CD14-positive monocyte (primary cell): ENCODE results near the gene TRPM2. TPM values are rescaled to one million over a fixed set of nuclear protein-coding genes. Genes with fewer than 3 reads are reported as not detected.

Experiments used
- DNase-seq, 3 donors: peaks; one replicate each; pipeline ENCODE4 v3.0.0-alpha.2; 2011 to 2022
- H2AFZ ChIP-seq: 2 replicates; pipeline ENCODE4 v1.6.0; 2012; ENCODE audit warnings: mild to moderate bottlenecking, low read depth, low read length, inconsistent platforms; ENCODE audit not compliant: insufficient read depth, poor library complexity, severe bottlenecking
- H3K27ac ChIP-seq, 2 donors: 1 replicate in 1 of 2; 2 replicates in 1 of 2; pipeline ENCODE4 v1.5.1; 2012 to 2013; ENCODE audit warnings: low read length in 2 of 2, control low read depth in 1 of 2, inconsistent platforms in 1 of 2, low read depth in 1 of 2, mild to moderate bottlenecking in 1 of 2
- H3K27me3 ChIP-seq, 2 donors: one replicate each; pipeline versions ENCODE4 v1.6.0 to v1.6.1; 2011 to 2013; ENCODE audit warnings: low read length in 2 of 2; ENCODE audit not compliant: control insufficient read depth in 2 of 2, insufficient read depth in 2 of 2
- H3K36me3 ChIP-seq, 2 donors: replicated peaks in 1 of 2; 1 replicate in 1 of 2; 2 replicates in 1 of 2; pipeline versions ENCODE4 v1.5.1 to v1.6.1; 2012 to 2013; ENCODE audit warnings: low read length in 2 of 2, control low read depth in 1 of 2, inconsistent platforms in 1 of 2, mild to moderate bottlenecking in 1 of 2; ENCODE audit not compliant: insufficient read depth in 2 of 2, control insufficient read depth in 1 of 2
- H3K4me1 ChIP-seq, 2 donors: 1 replicate in 1 of 2; 2 replicates in 1 of 2; pipeline versions ENCODE4 v1.5.1 to v1.6.1; 2012 to 2013; ENCODE audit warnings: low read length in 2 of 2, control low read depth in 1 of 2, inconsistent platforms in 1 of 2, mild to moderate bottlenecking in 1 of 2, moderate library complexity in 1 of 2; ENCODE audit not compliant: insufficient read depth in 2 of 2, control insufficient read depth in 1 of 2
- H3K4me2 ChIP-seq: replicated peaks from 2 replicates; pipeline ENCODE3; 2012; ENCODE audit warnings: low read length, moderate library complexity, mild to moderate bottlenecking; ENCODE audit not compliant: poor library complexity, severe bottlenecking; ENCODE audit errors: extremely low read depth
- H3K4me3 ChIP-seq, 3 experiments: fragments of 200-600 bp in 1 of 3; sonication (generic) in 1 of 3; replicated peaks in 1 of 3; 1 replicate in 2 of 3; 2 replicates in 1 of 3; pipeline ENCODE4 v1.5.1; 2011 to 2013; ENCODE audit warnings: low read length in 3 of 3, mild to moderate bottlenecking in 3 of 3, control low read depth in 2 of 3, low read depth in 2 of 3, inconsistent platforms in 1 of 3, moderate library complexity in 1 of 3
- H3K79me2 ChIP-seq: 2 replicates; pipeline ENCODE4 v1.6.0; 2012; ENCODE audit warnings: mild to moderate bottlenecking, control low read depth, inconsistent platforms, low read length, moderate library complexity; ENCODE audit not compliant: insufficient read depth
- H3K9ac ChIP-seq: 2 replicates; pipeline ENCODE4 v1.6.0; 2017; ENCODE audit warnings: low read length, mild to moderate bottlenecking; ENCODE audit not compliant: insufficient read depth, poor library complexity, severe bottlenecking
- H3K9me3 ChIP-seq, 2 donors: replicated peaks in 1 of 2; 1 replicate in 1 of 2; 2 replicates in 1 of 2; pipeline versions ENCODE4 v1.5.1 to v1.6.1; 2012 to 2013; ENCODE audit warnings: low read length in 2 of 2, control low read depth in 1 of 2; ENCODE audit not compliant: control insufficient read depth in 1 of 2, insufficient read depth in 1 of 2
- H4K20me1 ChIP-seq: 2 replicates; pipeline ENCODE4 v1.6.0; 2012; ENCODE audit warnings: mild to moderate bottlenecking, low read length, control low read depth, moderate library complexity; ENCODE audit not compliant: insufficient read depth
- H3K27ac Mint-ChIP-seq, 7 donors: one replicate each; pipeline ENCODE4 v1.8.0; 2020; ENCODE audit warnings: mild to moderate bottlenecking in 7 of 7, mixed read lengths in 7 of 7, moderate library complexity in 6 of 7, inconsistent platforms in 2 of 7
- H3K27me3 Mint-ChIP-seq, 3 donors: one replicate each; pipeline ENCODE4 v1.8.0; 2021 to 2022; ENCODE audit warnings: low read depth in 3 of 3, mild to moderate bottlenecking in 3 of 3, mixed read lengths in 3 of 3, moderate library complexity in 3 of 3, inconsistent platforms in 1 of 3
- H3K36me3 Mint-ChIP-seq, 2 donors: one replicate each; pipeline ENCODE4 v1.8.0; 2020; ENCODE audit warnings: mixed read lengths in 2 of 2, inconsistent platforms in 1 of 2, mild to moderate bottlenecking in 1 of 2
- H3K4me1 Mint-ChIP-seq: one replicate; pipeline ENCODE4 v1.8.0; 2020; ENCODE audit warnings: mild to moderate bottlenecking, mixed read lengths
- H3K4me3 Mint-ChIP-seq, 2 donors: one replicate each; pipeline ENCODE4 v1.8.0; 2020; ENCODE audit warnings: mild to moderate bottlenecking in 2 of 2, mixed read lengths in 2 of 2, moderate library complexity in 1 of 2
- H3K9me3 Mint-ChIP-seq, 7 donors: one replicate each; pipeline ENCODE4 v1.8.0; 2020 to 2022; ENCODE audit warnings: mixed read lengths in 7 of 7, mild to moderate bottlenecking in 6 of 7, moderate library complexity in 6 of 7, inconsistent platforms in 2 of 7
- CTCF ChIP-seq: fragments of 200-600 bp; IDR thresholded peaks from one replicate; pipeline ENCODE4 v1.8.0; 2022; ENCODE audit warnings: antibody characterized with exemption, mild to moderate bottlenecking
- WGBS: methylation state at CpG from one replicate; pipeline ENCODE4 v1.1.5; 2013; ENCODE audit warnings: missing lambda C conversion rate; ENCODE audit not compliant: insufficient coverage; 5-methylcytosine and 5-hydroxymethylcytosine counted together
- intact Hi-C, 2 donors: fragments of 100-400 bp; cut with micrococcal nuclease; formaldehyde crosslinking; loops; one replicate each; pipeline versions ENCODE4 v1.15.0 to v1.15.1; 2023
- polyA plus RNA-seq, 3 donors: library from polyadenylated mRNA; depleted of rRNA in 1 of 3; unstranded in 2 of 3; stranded (reverse) in 1 of 3; fragments of 300-500 nt in 2 of 3; fragments of >200 nt in 1 of 3; fragmentation: Illumina TruSeq in 2 of 3; gene quantifications; 1 replicate in 2 of 3; 2 replicates in 1 of 3; pipeline ENCODE4 v1.2.3, GENCODE V29; 2012 to 2021

TRPM2 gene
- polyA plus RNA-seq, 3 donors, result 7.6 to 21.6 (median 12.2) TPM

- DNase-seq, result no peak
- no peaks in the 10 kb centered on the region for H3K4me1 Mint-ChIP-seq
Observed at GRCh38 chr21:44475266-44475845, 121.9 kb downstream of the TRPM2 start.

GRCh38 chr21:44477131-44477530, 123.7 kb downstream of the TRPM2 start:
- no peaks in the 10 kb centered on the region for H3K27me3 Mint-ChIP-seq
- Histone ChIP-seq H3K9me3 (no peaks in the 10 kb centered on the region), H4K20me1 (no peaks in the 10 kb centered on the region), H3K9ac (no peak overlapping the region), H3K36me3 (no peaks in the 10 kb centered on the region), H2AFZ (no peak overlapping the region), H3K27me3 (no peaks in the 10 kb centered on the region), H3K27ac (no peak overlapping the region), H3K4me2 (no peak overlapping the region), H3K79me2 (no peaks in the 10 kb centered on the region), H3K4me1 (no peaks in the 10 kb centered on the region), H3K4me3 (no peak overlapping the region)
- no peak overlapping the region for H3K27ac Mint-ChIP-seq
- 83% methylated on average over 5 of the region's 8 CpGs for WGBS
- H3K36me3 Mint-ChIP-seq, result no peaks in the 10 kb centered on the region
- no peaks in the 10 kb centered on the region for H3K9me3 Mint-ChIP-seq
- no peak for DNase-seq
- TF ChIP-seq CTCF, result no peak
- H3K4me3 Mint-ChIP-seq, result no peak overlapping the region
- intact Hi-C loops, result no loop called here
- H3K4me1 Mint-ChIP-seq, result no peaks in the 10 kb centered on the region

More at GRCh38 chr21:44475266-44475845, 121.9 kb downstream of the TRPM2 start:
- no peak overlapping the region for H3K4me2 ChIP-seq
- H3K9me3 Mint-ChIP-seq, result no peaks in the 10 kb centered on the region
- no peaks in the 10 kb centered on the region for H3K79me2 ChIP-seq
- H3K36me3 ChIP-seq, result no peaks in the 10 kb centered on the region
- intact Hi-C loops, result no loop called here
- no peaks in the 10 kb centered on the region for H3K27me3 ChIP-seq
- H3K27me3 Mint-ChIP-seq, result peaks cover 0 to 2% (median 2%) of the 10 kb centered on the region in 3 donors
- H3K4me3 ChIP-seq, result no peak overlapping the region
- 97% methylated on average over 12 of the region's 17 CpGs for WGBS
- no peaks in the 10 kb centered on the region for H4K20me1 ChIP-seq
- H3K9ac ChIP-seq, result no peak overlapping the region
- H3K4me3 Mint-ChIP-seq, result no peak overlapping the region
- no peaks in the 10 kb centered on the region for H3K4me1 ChIP-seq
- no peak overlapping the region for H2AFZ ChIP-seq
- H3K9me3 ChIP-seq, result no peaks in the 10 kb centered on the region
- H3K27ac ChIP-seq, result no peak overlapping the region
- TF ChIP-seq CTCF, result no peak
- no peaks in the 10 kb centered on the region for H3K36me3 Mint-ChIP-seq
- H3K27ac Mint-ChIP-seq, result no peak overlapping the region
